ENCODE data around the gene CREB3.

- no peak for TF ChIP-seq CTCF (conservative IDR thresholded peaks at IDR 0.05 in 1 of 2, IDR thresholded peaks at IDR 0.05 in 1 of 2; ENCODE audit: extremely low read depth in 1 of 2, insufficient read depth in 1 of 2, low read depth in 1 of 2, low read length in 2 of 2)
- TF ChIP-seq EZH2 (IDR thresholded peaks at IDR 0.05; ENCODE audit: borderline replicate concordance, low read length), result no peak
These were observed 43.6 kb upstream of the CREB3 start for GRCh38 chr9:35688558-35689541.

Data from mammary epithelial cell (primary cell).